Keratinocyte (primary cell): ENCODE measurements around the gene PABPN1L. TPM values are rescaled to one million over a fixed set of nuclear protein-coding genes. Genes with fewer than 3 reads are reported as not detected.

Source experiments
- DNase-seq: peaks from one replicate; pipeline ENCODE4 v3.0.0-alpha.2; 2011; ENCODE audit warnings: low read depth, missing footprints, low spot score
- FAIRE-seq: peaks from 2 replicates; lab custom pipeline; 2011; peaks lifted over from hg19 to GRCh38; lab: Jason Lieb, UNC
- H2AFZ ChIP-seq: 2 replicates; pipeline ENCODE4 v1.6.0; 2012; ENCODE audit warnings: low read length, control low read depth, inconsistent platforms; ENCODE audit not compliant: control insufficient read depth
- H3K27ac ChIP-seq: 2 replicates; pipeline ENCODE4 v1.5.1; 2011; ENCODE audit warnings: low read length; ENCODE audit not compliant: control insufficient read depth, insufficient read depth
- H3K27me3 ChIP-seq: 3 replicates; pipeline ENCODE4 v1.6.0; 2011; ENCODE audit warnings: low read length; ENCODE audit not compliant: control insufficient read depth, insufficient read depth; ENCODE audit errors: extremely low read depth
- H3K36me3 ChIP-seq, 2 experiments: 2 replicates in 1 of 2; 3 replicates in 1 of 2; pipeline ENCODE4 v1.5.1; 2011; ENCODE audit warnings: low read length in 2 of 2, mild to moderate bottlenecking in 1 of 2; ENCODE audit not compliant: control insufficient read depth in 2 of 2, insufficient read depth in 2 of 2; ENCODE audit errors: extremely low read depth in 1 of 2
- H3K4me1 ChIP-seq: 3 replicates; pipeline ENCODE4 v1.5.1; 2011; ENCODE audit warnings: low read length; ENCODE audit not compliant: control insufficient read depth, insufficient read depth; ENCODE audit errors: extremely low read depth
- H3K4me2 ChIP-seq: 3 replicates; pipeline ENCODE4 v1.6.0; 2011; ENCODE audit warnings: low read depth, low read length; ENCODE audit not compliant: control insufficient read depth, insufficient read depth; ENCODE audit errors: extremely low read depth
- H3K4me3 ChIP-seq, 3 experiments: fragments of 200-600 bp in 1 of 3; sonication (generic) in 1 of 3; 2 replicates in 2 of 3; 3 replicates in 1 of 3; pipeline ENCODE4 v1.5.1; 2011 to 2016; ENCODE audit warnings: low read length in 3 of 3, mild to moderate bottlenecking in 3 of 3, control low read depth in 2 of 3, inconsistent platforms in 1 of 3, low read depth in 1 of 3, mixed read lengths in 1 of 3, mixed run types in 1 of 3, moderate library complexity in 1 of 3; ENCODE audit not compliant: control insufficient read depth in 2 of 3, insufficient read depth in 2 of 3; ENCODE audit errors: extremely low read depth in 1 of 3
- H3K79me2 ChIP-seq: 2 replicates; pipeline ENCODE4 v1.6.0; 2012; ENCODE audit warnings: low read length; ENCODE audit not compliant: control insufficient read depth, insufficient read depth
- H3K9ac ChIP-seq: 3 replicates; pipeline ENCODE4 v1.6.0; 2011; ENCODE audit warnings: low read length; ENCODE audit not compliant: control insufficient read depth, insufficient read depth; ENCODE audit errors: extremely low read depth
- H3K9me1 ChIP-seq: 3 replicates; pipeline ENCODE4 v1.6.0; 2011; ENCODE audit warnings: low read length; ENCODE audit not compliant: control insufficient read depth, insufficient read depth; ENCODE audit errors: extremely low read depth
- H3K9me3 ChIP-seq: 2 replicates; pipeline ENCODE4 v1.5.1; 2012; ENCODE audit warnings: low read depth, low read length; ENCODE audit not compliant: control insufficient read depth
- H4K20me1 ChIP-seq: 3 replicates; pipeline ENCODE4 v1.6.0; 2011; ENCODE audit warnings: low read length; ENCODE audit not compliant: control insufficient read depth, insufficient read depth; ENCODE audit errors: extremely low read depth
- CTCF ChIP-seq, 3 experiments: IDR thresholded peaks in 1 of 3; conservative IDR thresholded peaks in 1 of 3; optimal IDR thresholded peaks in 1 of 3; 2 replicates in 2 of 3; 3 replicates in 1 of 3; pipeline versions ENCODE3 to v1.5.1; 2011; ENCODE audit warnings: low read length in 3 of 3, mild to moderate bottlenecking in 3 of 3, moderate library complexity in 2 of 3, control low read depth in 1 of 3, inconsistent platforms in 1 of 3; ENCODE audit not compliant: insufficient read depth in 2 of 3; ENCODE audit errors: extremely low read depth in 1 of 3
- EZH2 ChIP-seq: IDR thresholded peaks from one replicate; pipeline ENCODE4 v1.6.1; 2012; ENCODE audit warnings: inconsistent platforms, mild to moderate bottlenecking, low read length, moderate library complexity
- dilution Hi-C: fragments of 300-500 bp; cut with MboI; formaldehyde crosslinking; loops from one replicate; pipeline ENCODE4 v1.7.0; 2020; ENCODE audit warnings: low sequenced_read_pairs; ENCODE audit not compliant: extremely low pct_ligation_motif_present
- polyA plus RNA-seq, 5 experiments: library from polyadenylated mRNA; depleted of rRNA in 3 of 5; stranded (reverse) in 3 of 5; stranded (forward) in 1 of 5; unstranded in 1 of 5; fragments of >200 nt; gene quantifications; 1 replicate in 1 of 5; 2 replicates in 3 of 5; 3 replicates in 1 of 5; pipeline versions ENCODE4 v1.2.1 to v1.2.3, GENCODE V29; 2011 to 2012; ENCODE audit warnings: missing spikeins in 2 of 5, low read depth in 1 of 5, low replicate concordance in 1 of 5

The PABPN1L gene
- polyA plus RNA-seq, 1 donor (not counting 4 experiments of a cell fraction or from before 2014, with no cell fraction given): not detected

GRCh38 chr16:88906535-88907105 is 40.2 kb upstream of the PABPN1L start:
- no peak overlapping the region for H3K9ac ChIP-seq
- H3K79me2 ChIP-seq: no peaks in the 10 kb centered on the region
- no peak overlapping the region for H3K27ac ChIP-seq
- H3K9me1 ChIP-seq: no peaks in the 10 kb centered on the region
- no peak for FAIRE-seq
- no peak overlapping the region for H3K4me3 ChIP-seq
- TF ChIP-seq CTCF (optimal IDR thresholded peaks at IDR 0.05 in 1 of 3, IDR thresholded peaks at IDR 0.05 in 1 of 3, conservative IDR thresholded peaks at IDR 0.05 in 1 of 3; ENCODE audit: extremely low read depth in 1 of 3, insufficient read depth in 2 of 3, low read length in 3 of 3) (no peak), EZH2 (no peak)
- no peak for DNase-seq
- no peak overlapping the region for H3K4me2 ChIP-seq
- H4K20me1 ChIP-seq: no peaks in the 10 kb centered on the region
- peaks cover 15% of the 10 kb centered on the region for H3K4me1 ChIP-seq
- dilution Hi-C loops: no loop called here
- no peaks in the 10 kb centered on the region for H3K9me3 ChIP-seq
- peaks cover 23% of the 10 kb centered on the region for H3K27me3 ChIP-seq
- no peak overlapping the region for H2AFZ ChIP-seq
- H3K36me3 ChIP-seq: no peaks in the 10 kb centered on the region

GRCh38 chr16:88906020-88906419 is 39.6 kb upstream of the PABPN1L start:
- Histone ChIP-seq H3K4me2 (no peak overlapping the region), H3K4me3 (no peak overlapping the region), H3K27me3 (peaks cover 19% of the 10 kb centered on the region), H3K36me3 (no peaks in the 10 kb centered on the region), H3K4me1 (peaks cover 15% of the 10 kb centered on the region), H3K9me3 (no peaks in the 10 kb centered on the region), H3K9me1 (no peaks in the 10 kb centered on the region), H2AFZ (no peak overlapping the region), H4K20me1 (no peaks in the 10 kb centered on the region), H3K79me2 (no peaks in the 10 kb centered on the region), H3K27ac (no peak overlapping the region), H3K9ac (no peak overlapping the region)
- no peak for DNase-seq
- FAIRE-seq: no peak
- TF ChIP-seq CTCF (optimal IDR thresholded peaks at IDR 0.05 in 1 of 3, IDR thresholded peaks at IDR 0.05 in 1 of 3, conservative IDR thresholded peaks at IDR 0.05 in 1 of 3; ENCODE audit: extremely low read depth in 1 of 3, insufficient read depth in 2 of 3, low read length in 3 of 3) (no peak), EZH2 (no peak)
- dilution Hi-C loops: no loop called here
